C4-2B (cell line): ENCODE data around the gene ZNF341.

Experiments used
- CTCF ChIP-seq: fragments of 450-650 bp; conservative IDR thresholded peaks from 2 replicates; pipeline ENCODE4 v1.5.1; 2017; ENCODE audit warnings: mild to moderate bottlenecking
- ZFX ChIP-seq: fragments of 450-650 bp; IDR thresholded peaks from 2 replicates; pipeline ENCODE4 v1.6.1; 2017

DNA sequence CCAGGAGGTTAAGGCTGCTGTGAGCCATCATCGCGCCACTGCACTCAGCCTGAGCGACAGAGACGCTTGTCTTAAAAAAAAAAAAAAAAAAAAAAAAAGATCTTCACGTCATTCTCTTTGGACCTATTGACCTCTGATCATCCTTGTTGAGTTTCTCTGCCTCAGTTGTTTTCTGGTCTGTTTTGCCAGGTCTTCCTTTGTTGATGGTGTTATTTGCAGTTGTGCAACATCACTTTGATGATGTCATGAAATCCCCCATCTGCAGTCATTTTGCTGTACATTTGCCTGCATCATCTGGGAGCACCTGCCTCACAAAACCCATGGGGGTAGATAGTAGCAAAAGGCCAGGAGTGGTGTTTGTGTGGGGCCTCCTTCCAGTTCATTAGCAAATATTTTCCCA, 40.1 kb downstream of the ZNF341 start:
- TF ChIP-seq ZFX: no peak
- TF ChIP-seq CTCF: no peak
